ENCODE data around the gene YBX1.

The YBX1 gene

GRCh38 chr1:42753070-42753469 is 70.9 kb downstream of the YBX1 start:
- Histone ChIP-seq H3K27me3 (ENCODE audit: control insufficient read depth, low read length) (no peaks in the 10 kb centered on the region), H3K9me2 (replicated peaks; ENCODE audit: control insufficient read depth, low read length) (no peaks in the 10 kb centered on the region), H3K4me2 (ENCODE audit: low read length) (no peak overlapping the region), H3K36me3 (ENCODE audit: control insufficient read depth, low read length) (peaks cover 71% of the 10 kb centered on the region), H4K20me1 (ENCODE audit: control insufficient read depth, insufficient read depth, low read depth, low read length) (no peaks in the 10 kb centered on the region), H3K9me3 (ENCODE audit: control insufficient read depth, insufficient read depth, low read length) (no peaks in the 10 kb centered on the region), H3K79me2 (ENCODE audit: control insufficient read depth, low read length) (no peaks in the 10 kb centered on the region), H3K27ac (ENCODE audit: low read depth, low read length) (no peak overlapping the region), H3F3A (ENCODE audit: control insufficient read depth, insufficient read depth) (no peaks in the 10 kb centered on the region), H3K4me1 (ENCODE audit: control insufficient read depth, low read length) (no peaks in the 10 kb centered on the region), H3K4me3 (ENCODE audit: low read length) (no peak overlapping the region)
- TF ChIP-seq CTCF (IDR thresholded peaks at IDR 0.05; ENCODE audit: low read depth, low read length, poor library complexity, severe bottlenecking): no peak
- no peak for TF ChIP-seq EZH2phosphoT487 (IDR thresholded peaks at IDR 0.05; ENCODE audit: borderline replicate concordance, low read length)
